A549 (cell line): ENCODE results near the gene IL22. TPM values are rescaled to one million over a fixed set of nuclear protein-coding genes. Genes with fewer than 3 reads are reported as not detected.
"Not testable (repeated sequence)": the region's sequence is repeated elsewhere in the genome, so short reads cannot be mapped to it uniquely, and the experiment has no call there.

Experiments used
- ATAC-seq, 2 experiments: fragments of 200-7000 bp in 1 of 2; fragments of >200 bp in 1 of 2; cut with Nextera tagmentation in 1 of 2; cut with Tn5 transposase in 1 of 2; 3 replicates each; pipeline versions ENCODE4 v1.8.0 to v1.9.1; 2018 to 2020; ENCODE audit warnings: mild to moderate bottlenecking in 1 of 2, moderate library complexity in 1 of 2
- CTCF ChIA-PET: fragments of 300-600 bp; sonication (Branson Sonifier 250); formaldehyde crosslinking; extraction: SDS; loops from one replicate; lab custom pipeline; 2021; ENCODE audit warnings: antibody characterized with exemption, inconsistent platforms; lab: Yijun Ruan, JAX
- POLR2A ChIA-PET: fragments of 350-600 bp; formaldehyde crosslinking; extraction: SDS; loops from one replicate; lab custom pipeline; 2021; ENCODE audit warnings: antibody characterized with exemption, inconsistent platforms; lab: Yijun Ruan, JAX
- DNase-seq, 2 experiments: peaks; one replicate each; pipeline versions ENCODE4 v3.0.0 to v3.0.0-alpha.2; 2011 to 2016; ENCODE audit warnings: low read depth in 1 of 2, low spot score in 1 of 2
- FAIRE-seq: peaks from 2 replicates; lab custom pipeline; 2011; peaks lifted over from hg19 to GRCh38; lab: Jason Lieb, UNC
- H3K27ac ChIP-seq, 2 experiments: fragments of >200 bp; sonication (Bioruptor Twin); formaldehyde crosslinking; 3 replicates each; pipeline ENCODE4 v1.5.1; 2016 to 2017
- H3K4me1 ChIP-seq: fragments of >200 bp; sonication (Bioruptor Twin); formaldehyde crosslinking; 3 replicates; pipeline ENCODE4 v1.6.1; 2016
- H3K4me2 ChIP-seq: fragments of >200 bp; sonication (Bioruptor Twin); formaldehyde crosslinking; 3 replicates; pipeline ENCODE4 v1.6.1; 2016
- H3K4me3 ChIP-seq: fragments of >200 bp; sonication (Bioruptor Twin); formaldehyde crosslinking; 3 replicates; pipeline ENCODE4 v1.5.1; 2016
- H3K9me3 ChIP-seq: fragments of >200 bp; sonication (Bioruptor Twin); formaldehyde crosslinking; 3 replicates; pipeline ENCODE4 v1.6.1; 2016
- CBX8 ChIP-seq: fragments of 200-600 bp; sonication (generic); IDR thresholded peaks from 2 replicates; pipeline ENCODE4 v1.6.1; 2016
- CHD4 ChIP-seq: fragments of 200-600 bp; sonication (generic); IDR thresholded peaks from 2 replicates; pipeline ENCODE4 v1.6.1; 2016; ENCODE audit warnings: antibody characterized with exemption, mild to moderate bottlenecking, borderline replicate concordance
- EHF ChIP-seq: fragments of 250-450 bp; sonication (Bioruptor Pico); IDR thresholded peaks from 2 replicates; pipeline ENCODE4 v1.5.0; 2020; ENCODE audit warnings: mild to moderate bottlenecking
- ESRRA ChIP-seq: fragments of 150-350 bp; IDR thresholded peaks from 2 replicates; pipeline ENCODE4 v1.6.1; 2014; ENCODE audit warnings: mild to moderate bottlenecking, low read length, borderline replicate concordance
- GATA3 ChIP-seq: IDR thresholded peaks from 2 replicates; pipeline ENCODE4 v1.6.1; 2012; ENCODE audit warnings: borderline replicate concordance
- HDAC2 ChIP-seq: fragments of 200-600 bp; sonication (generic); IDR thresholded peaks from 2 replicates; pipeline ENCODE4 v1.6.1; 2016
- HOXB5 ChIP-seq: fragments of 250-450 bp; sonication (Bioruptor Pico); IDR thresholded peaks from 2 replicates; pipeline ENCODE4 v1.5.0; 2020; ENCODE audit warnings: mild to moderate bottlenecking, moderate library complexity
- JUNB ChIP-seq: fragments of >200 bp; sonication (Bioruptor Twin); formaldehyde crosslinking; IDR thresholded peaks from 2 replicates; pipeline ENCODE4 v1.6.1; 2016
- KDM1A ChIP-seq: fragments of 200-600 bp; sonication (generic); IDR thresholded peaks from 2 replicates; pipeline ENCODE4 v1.6.1; 2016; ENCODE audit warnings: low read depth, mild to moderate bottlenecking
- KDM5A ChIP-seq: fragments of 200-600 bp; sonication (generic); IDR thresholded peaks from 2 replicates; pipeline ENCODE4 v1.6.1; 2016; ENCODE audit warnings: antibody characterized with exemption, mild to moderate bottlenecking
- MAZ ChIP-seq: fragments of 150-350 bp; IDR thresholded peaks from 2 replicates; pipeline ENCODE4 v1.6.1; 2014; ENCODE audit warnings: antibody characterized with exemption, low read depth, low read length, borderline replicate concordance
- MYC ChIP-seq: IDR thresholded peaks from 2 replicates; pipeline ENCODE4 v1.6.1; 2012; ENCODE audit warnings: mild to moderate bottlenecking, inconsistent platforms, low read length, improper control_type of control experiment, borderline replicate concordance
- NFE2L2 ChIP-seq: fragments of 150-350 bp; conservative IDR thresholded peaks from 2 replicates; pipeline ENCODE4 v1.6.1; 2014; ENCODE audit warnings: low read length
- RAD21 ChIP-seq, 2 experiments: fragments of >200 bp in 1 of 2; sonication (Bioruptor Twin) in 1 of 2; formaldehyde crosslinking in 1 of 2; IDR thresholded peaks in 1 of 2; conservative IDR thresholded peaks in 1 of 2; 2 replicates in 1 of 2; 3 replicates in 1 of 2; pipeline ENCODE4 v1.6.1; 2012 to 2018; ENCODE audit warnings: inconsistent platforms in 1 of 2
- RCOR1 ChIP-seq: fragments of 150-350 bp; IDR thresholded peaks from 2 replicates; pipeline ENCODE4 v1.6.1; 2014; ENCODE audit warnings: antibody characterized with exemption, low read length, low read depth
- SREBF2 ChIP-seq: fragments of 450-650 bp; IDR thresholded peaks from 2 replicates; pipeline ENCODE4 v1.6.1; 2014; ENCODE audit warnings: mild to moderate bottlenecking, moderate library complexity
- TFCP2L1 ChIP-seq: fragments of 250-450 bp; sonication (Bioruptor Pico); IDR thresholded peaks from 2 replicates; pipeline ENCODE4 v1.5.0; 2021; ENCODE audit warnings: mild to moderate bottlenecking
- ZC3H11A ChIP-seq: fragments of 450-650 bp; IDR thresholded peaks from 2 replicates; pipeline ENCODE4 v1.6.1; 2014; ENCODE audit warnings: antibody characterized with exemption, mild to moderate bottlenecking
- ZFP36 ChIP-seq: fragments of 450-650 bp; IDR thresholded peaks from 2 replicates; pipeline ENCODE4 v1.6.1; 2014; ENCODE audit warnings: borderline replicate concordance; ENCODE audit not compliant: partially characterized antibody
- ZSCAN20 ChIP-seq: fragments of 250-450 bp; sonication (Bioruptor Pico); IDR thresholded peaks from 2 replicates; pipeline ENCODE4 v1.8.0; 2022; ENCODE audit warnings: mild to moderate bottlenecking, moderate library complexity
- WGBS: methylation state at CpG from one replicate; pipeline ENCODE4 v1.1.6; 2017; ENCODE audit errors: missing lambda C conversion rate; 5-methylcytosine and 5-hydroxymethylcytosine counted together
- polyA plus RNA-seq, 4 experiments: library from polyadenylated mRNA; depleted of rRNA in 3 of 4; stranded (reverse); fragments of >200 nt; fragmentation: RNase III in 1 of 4; extraction: RNeasy Plus Mini Kit Qiagen cat#74134 plus additional on column Dnase treatment in 1 of 4; gene quantifications; 2 replicates in 3 of 4; 3 replicates in 1 of 4; pipeline ENCODE4 v1.2.3, GENCODE V29; 2011 to 2017
- TF ChIP-seq, protein P1 (sequence below): fragments of 150-350 bp; IDR thresholded peaks from 2 replicates; pipeline ENCODE4 v1.6.1; 2014; ENCODE audit warnings: low read depth, mild to moderate bottlenecking, low read length
- TF ChIP-seq, protein P2 (sequence below): fragments of 200-600 bp; sonication (generic); IDR thresholded peaks from 2 replicates; pipeline ENCODE4 v1.6.1; 2016; ENCODE audit warnings: antibody characterized with exemption, mild to moderate bottlenecking, moderate library complexity
- TF ChIP-seq, protein P3 (sequence below): IDR thresholded peaks from 2 replicates; pipeline ENCODE4 v1.6.1; 2012; ENCODE audit warnings: low read depth, borderline replicate concordance
- TF ChIP-seq, protein P4 (sequence below): fragments of 450-650 bp; IDR thresholded peaks from 2 replicates; pipeline ENCODE4 v1.6.1; 2014; ENCODE audit warnings: antibody characterized with exemption

The IL22 gene
- polyA plus RNA-seq, 2 of the 4 experiments (the other 2 are of a cell fraction): not detected

DNA sequence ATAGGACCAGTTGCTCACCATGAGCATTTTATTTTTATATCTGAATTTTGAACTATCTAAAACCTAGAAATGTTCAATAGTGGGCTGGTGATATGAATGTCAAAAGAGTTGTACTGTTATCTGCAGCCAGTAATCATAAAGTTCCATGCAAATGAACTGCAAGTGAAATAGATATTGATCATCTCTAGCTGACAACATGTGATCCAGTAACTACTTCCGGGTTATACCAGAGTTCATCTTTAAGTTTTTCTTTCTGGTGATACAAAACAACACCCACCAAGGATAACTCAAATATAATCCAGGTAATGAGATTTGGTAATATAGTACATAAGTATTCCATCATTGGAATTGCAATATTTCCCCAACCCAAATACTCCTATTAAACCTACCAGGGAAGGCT is 31.9 kb downstream of the IL22 start:
- CTCF ChIA-PET: interaction anchor here (1.0 to 6.4 kb wide), 6 partner anchors 8 to 181 kb away, joined by 3 to 61 read pairs (median 7); no protein-coding TSS in a partner anchor
- no peak for DNase-seq

DNA sequence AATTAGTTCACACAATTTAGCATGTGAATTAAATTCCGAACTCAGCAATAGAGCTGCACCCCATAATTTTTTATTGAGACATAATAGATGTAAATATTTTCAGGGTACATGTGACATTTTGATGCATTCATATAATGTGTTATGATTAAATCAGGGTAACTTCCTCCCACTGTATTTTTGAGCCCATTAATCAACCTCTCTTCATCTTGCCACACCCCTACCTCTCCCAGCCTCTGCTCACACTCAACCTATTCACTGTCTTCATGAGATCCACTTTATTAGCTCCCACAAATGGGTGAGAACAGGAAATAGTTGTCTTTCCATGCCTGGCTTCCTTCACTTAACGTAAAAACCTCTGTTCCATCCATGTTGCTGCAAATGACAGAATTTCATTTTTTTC is 42.5 kb downstream of the IL22 start:
- Histone ChIP-seq H3K27ac (no peak overlapping the region), H3K4me2 (no peak overlapping the region), H3K4me1 (no peaks in the 10 kb centered on the region), H3K4me3 (no peak overlapping the region), H3K9me3 (no peaks in the 10 kb centered on the region)
- ChIA-PET CTCF (no interaction called here), POLR2A (no interaction called here)
- FAIRE-seq (no peak), DNase-seq (no peak), ATAC-seq (no peak)
- TF ChIP-seq ZSCAN20 (CRISPR knock-in tag) (no peak), ESRRA (no peak), KDM5A (no peak), MAZ (no peak), JUNB (no peak), HOXB5 (no peak), RCOR1 (no peak), MYC (no peak), HDAC2 (no peak), CBX8 (no peak)
- TF ChIP-seq, protein P1, sequence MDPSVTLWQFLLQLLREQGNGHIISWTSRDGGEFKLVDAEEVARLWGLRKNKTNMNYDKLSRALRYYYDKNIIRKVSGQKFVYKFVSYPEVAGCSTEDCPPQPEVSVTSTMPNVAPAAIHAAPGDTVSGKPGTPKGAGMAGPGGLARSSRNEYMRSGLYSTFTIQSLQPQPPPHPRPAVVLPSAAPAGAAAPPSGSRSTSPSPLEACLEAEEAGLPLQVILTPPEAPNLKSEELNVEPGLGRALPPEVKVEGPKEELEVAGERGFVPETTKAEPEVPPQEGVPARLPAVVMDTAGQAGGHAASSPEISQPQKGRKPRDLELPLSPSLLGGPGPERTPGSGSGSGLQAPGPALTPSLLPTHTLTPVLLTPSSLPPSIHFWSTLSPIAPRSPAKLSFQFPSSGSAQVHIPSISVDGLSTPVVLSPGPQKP: no peak
- WGBS: 47% methylated on average over 2 of the region's 2 CpGs

More for the DNA sequence above, 31.9 kb downstream of the IL22 start:
- POLR2A ChIA-PET: no interaction called here
- H3K4me1 ChIP-seq: no peaks in the 10 kb centered on the region
- FAIRE-seq (no peak), ATAC-seq (no peak)
- no peak for TF ChIP-seq HOXB5
- H3K9me3 ChIP-seq: no peaks in the 10 kb centered on the region
- no peak overlapping the region for H3K27ac ChIP-seq
- no peak overlapping the region for H3K4me3 ChIP-seq
- H3K4me2 ChIP-seq: no peak overlapping the region
- 88% methylated on average over 1 of the region's 1 CpG for WGBS

DNA sequence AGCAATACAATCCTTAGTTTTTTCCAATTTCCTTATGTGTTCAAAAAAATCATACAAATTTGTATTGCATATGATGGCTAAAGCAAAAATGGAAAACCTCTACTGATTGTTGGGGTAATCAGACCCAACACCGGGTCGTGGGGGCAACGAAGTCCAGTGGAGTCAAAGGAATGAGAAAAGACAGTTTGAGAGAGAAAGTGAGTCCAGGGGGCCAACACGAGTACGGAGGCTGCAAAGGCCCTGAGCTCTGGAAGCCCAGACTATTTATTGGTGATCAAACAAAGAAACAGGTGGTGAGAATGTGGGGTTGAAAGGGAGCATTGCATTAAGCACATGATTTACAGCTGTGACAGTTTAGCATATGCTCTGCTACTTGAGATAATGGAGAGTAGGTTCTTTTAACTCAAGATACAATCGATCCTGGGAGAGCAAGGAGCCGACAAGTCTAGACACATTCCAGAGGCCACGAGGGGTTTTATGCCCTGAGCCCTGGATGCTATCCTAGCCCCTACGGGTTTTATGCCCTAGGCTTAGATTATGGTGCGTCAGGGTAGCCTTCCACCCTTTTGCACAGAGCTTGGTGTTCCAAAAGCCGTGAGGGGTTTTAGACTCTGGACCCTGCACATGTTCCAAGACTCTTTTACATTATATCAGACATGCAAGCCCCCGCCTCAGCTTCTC is 44.2 kb downstream of the IL22 start:
- DNase-seq, H3K27ac ChIP-seq, H3K4me3 ChIP-seq, FAIRE-seq, H3K4me1 ChIP-seq, POLR2A ChIA-PET, H3K9me3 ChIP-seq, H3K4me2 ChIP-seq, ATAC-seq: not testable (repeated sequence)
- CTCF ChIA-PET: interaction anchor here (1.8 to 2.2 kb wide), 2 partner anchors 10 to 14 kb away, joined by 6 read pairs; no protein-coding TSS in a partner anchor
- WGBS: 32% methylated on average over 12 of the region's 12 CpGs

DNA sequence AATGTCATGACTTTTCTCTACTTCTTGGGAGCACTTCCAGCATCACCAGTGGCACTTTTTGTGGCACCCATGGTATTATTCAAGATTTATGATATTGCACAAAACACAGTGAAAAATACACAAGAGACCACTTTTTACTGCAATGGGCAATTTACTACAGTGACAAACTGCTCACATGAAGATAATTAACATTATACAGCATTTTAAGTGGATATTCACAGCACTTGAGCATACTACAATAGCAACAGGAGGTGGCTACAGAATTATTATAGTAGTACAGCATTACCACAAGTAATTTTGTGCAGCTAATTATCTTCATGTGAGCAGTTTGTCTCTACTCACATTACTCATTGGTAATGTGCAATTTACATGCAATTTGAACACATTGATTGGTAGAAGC is 46.1 kb downstream of the IL22 start:
- DNase-seq (no peak), FAIRE-seq (no peak), ATAC-seq (no peak)
- TF ChIP-seq NFE2L2 (no peak), RAD21 (conservative IDR thresholded peaks at IDR 0.05 in 1 of 2, IDR thresholded peaks at IDR 0.05 in 1 of 2) (no peak), TFCP2L1 (CRISPR knock-in tag) (no peak), EHF (CRISPR knock-in tag) (no peak), ZFP36 (no peak), KDM1A (no peak), CHD4 (no peak), GATA3 (no peak), RCOR1 (no peak), ZC3H11A (no peak), SREBF2 (no peak), MAZ (no peak)
- TF ChIP-seq, protein P2, sequence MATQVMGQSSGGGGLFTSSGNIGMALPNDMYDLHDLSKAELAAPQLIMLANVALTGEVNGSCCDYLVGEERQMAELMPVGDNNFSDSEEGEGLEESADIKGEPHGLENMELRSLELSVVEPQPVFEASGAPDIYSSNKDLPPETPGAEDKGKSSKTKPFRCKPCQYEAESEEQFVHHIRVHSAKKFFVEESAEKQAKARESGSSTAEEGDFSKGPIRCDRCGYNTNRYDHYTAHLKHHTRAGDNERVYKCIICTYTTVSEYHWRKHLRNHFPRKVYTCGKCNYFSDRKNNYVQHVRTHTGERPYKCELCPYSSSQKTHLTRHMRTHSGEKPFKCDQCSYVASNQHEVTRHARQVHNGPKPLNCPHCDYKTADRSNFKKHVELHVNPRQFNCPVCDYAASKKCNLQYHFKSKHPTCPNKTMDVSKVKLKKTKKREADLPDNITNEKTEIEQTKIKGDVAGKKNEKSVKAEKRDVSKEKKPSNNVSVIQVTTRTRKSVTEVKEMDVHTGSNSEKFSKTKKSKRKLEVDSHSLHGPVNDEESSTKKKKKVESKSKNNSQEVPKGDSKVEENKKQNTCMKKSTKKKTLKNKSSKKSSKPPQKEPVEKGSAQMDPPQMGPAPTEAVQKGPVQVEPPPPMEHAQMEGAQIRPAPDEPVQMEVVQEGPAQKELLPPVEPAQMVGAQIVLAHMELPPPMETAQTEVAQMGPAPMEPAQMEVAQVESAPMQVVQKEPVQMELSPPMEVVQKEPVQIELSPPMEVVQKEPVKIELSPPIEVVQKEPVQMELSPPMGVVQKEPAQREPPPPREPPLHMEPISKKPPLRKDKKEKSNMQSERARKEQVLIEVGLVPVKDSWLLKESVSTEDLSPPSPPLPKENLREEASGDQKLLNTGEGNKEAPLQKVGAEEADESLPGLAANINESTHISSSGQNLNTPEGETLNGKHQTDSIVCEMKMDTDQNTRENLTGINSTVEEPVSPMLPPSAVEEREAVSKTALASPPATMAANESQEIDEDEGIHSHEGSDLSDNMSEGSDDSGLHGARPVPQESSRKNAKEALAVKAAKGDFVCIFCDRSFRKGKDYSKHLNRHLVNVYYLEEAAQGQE: no peak
- TF ChIP-seq, protein P3, sequence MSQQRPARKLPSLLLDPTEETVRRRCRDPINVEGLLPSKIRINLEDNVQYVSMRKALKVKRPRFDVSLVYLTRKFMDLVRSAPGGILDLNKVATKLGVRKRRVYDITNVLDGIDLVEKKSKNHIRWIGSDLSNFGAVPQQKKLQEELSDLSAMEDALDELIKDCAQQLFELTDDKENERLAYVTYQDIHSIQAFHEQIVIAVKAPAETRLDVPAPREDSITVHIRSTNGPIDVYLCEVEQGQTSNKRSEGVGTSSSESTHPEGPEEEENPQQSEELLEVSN: no peak
- TF ChIP-seq, protein P4, sequence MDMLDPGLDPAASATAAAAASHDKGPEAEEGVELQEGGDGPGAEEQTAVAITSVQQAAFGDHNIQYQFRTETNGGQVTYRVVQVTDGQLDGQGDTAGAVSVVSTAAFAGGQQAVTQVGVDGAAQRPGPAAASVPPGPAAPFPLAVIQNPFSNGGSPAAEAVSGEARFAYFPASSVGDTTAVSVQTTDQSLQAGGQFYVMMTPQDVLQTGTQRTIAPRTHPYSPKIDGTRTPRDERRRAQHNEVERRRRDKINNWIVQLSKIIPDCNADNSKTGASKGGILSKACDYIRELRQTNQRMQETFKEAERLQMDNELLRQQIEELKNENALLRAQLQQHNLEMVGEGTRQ: no peak
- Histone ChIP-seq H3K9me3 (no peaks in the 10 kb centered on the region), H3K4me2 (no peak overlapping the region), H3K4me3 (no peak overlapping the region), H3K27ac (no peak overlapping the region), H3K4me1 (no peaks in the 10 kb centered on the region)
- POLR2A ChIA-PET: no interaction called here
- CTCF ChIA-PET: interaction anchor here (2.2 kb wide), 1 partner anchor 16 kb away, joined by 6 read pairs; no protein-coding TSS in a partner anchor
